ENCODE measurements around the gene GPC1.
A peak's percentile ranks its signal among the peaks of the same experiment; 100 is the strongest.

DNA sequence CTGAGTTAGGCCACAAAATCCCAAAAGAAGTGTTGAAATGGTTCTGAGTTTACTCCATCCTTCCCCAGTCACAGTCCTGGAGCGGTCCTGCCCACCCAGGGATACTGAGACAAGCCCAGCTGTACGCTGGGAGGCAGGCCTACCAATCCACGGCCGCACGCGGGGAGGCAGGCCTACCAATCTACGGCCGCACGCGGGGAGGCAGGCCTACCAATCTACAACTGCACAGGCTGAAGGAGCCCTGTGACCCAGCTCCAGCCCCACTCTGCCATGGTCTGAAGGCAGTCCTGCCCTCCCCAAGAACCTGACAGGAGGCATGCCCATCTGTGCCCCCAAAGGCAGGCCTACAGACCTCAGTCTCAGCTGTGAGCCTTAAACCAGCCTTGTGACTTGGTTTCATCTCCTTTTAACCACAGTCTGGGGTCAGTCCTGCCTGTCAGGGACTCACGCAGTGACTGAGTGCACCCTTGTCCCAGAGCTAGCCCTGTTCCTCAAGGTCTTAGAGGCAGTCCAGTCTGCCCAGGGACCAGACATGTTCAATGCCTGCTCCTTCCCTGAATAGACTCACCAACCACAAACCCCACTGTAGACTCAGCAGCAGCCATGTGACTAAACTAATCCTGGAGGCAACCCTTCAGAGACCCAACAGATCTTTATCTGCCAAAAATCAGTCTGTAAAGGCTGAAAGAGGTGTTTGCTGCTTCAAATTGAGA lies 36.8 kb downstream of the GPC1 start:
- TF ChIP-seq, protein P1, sequence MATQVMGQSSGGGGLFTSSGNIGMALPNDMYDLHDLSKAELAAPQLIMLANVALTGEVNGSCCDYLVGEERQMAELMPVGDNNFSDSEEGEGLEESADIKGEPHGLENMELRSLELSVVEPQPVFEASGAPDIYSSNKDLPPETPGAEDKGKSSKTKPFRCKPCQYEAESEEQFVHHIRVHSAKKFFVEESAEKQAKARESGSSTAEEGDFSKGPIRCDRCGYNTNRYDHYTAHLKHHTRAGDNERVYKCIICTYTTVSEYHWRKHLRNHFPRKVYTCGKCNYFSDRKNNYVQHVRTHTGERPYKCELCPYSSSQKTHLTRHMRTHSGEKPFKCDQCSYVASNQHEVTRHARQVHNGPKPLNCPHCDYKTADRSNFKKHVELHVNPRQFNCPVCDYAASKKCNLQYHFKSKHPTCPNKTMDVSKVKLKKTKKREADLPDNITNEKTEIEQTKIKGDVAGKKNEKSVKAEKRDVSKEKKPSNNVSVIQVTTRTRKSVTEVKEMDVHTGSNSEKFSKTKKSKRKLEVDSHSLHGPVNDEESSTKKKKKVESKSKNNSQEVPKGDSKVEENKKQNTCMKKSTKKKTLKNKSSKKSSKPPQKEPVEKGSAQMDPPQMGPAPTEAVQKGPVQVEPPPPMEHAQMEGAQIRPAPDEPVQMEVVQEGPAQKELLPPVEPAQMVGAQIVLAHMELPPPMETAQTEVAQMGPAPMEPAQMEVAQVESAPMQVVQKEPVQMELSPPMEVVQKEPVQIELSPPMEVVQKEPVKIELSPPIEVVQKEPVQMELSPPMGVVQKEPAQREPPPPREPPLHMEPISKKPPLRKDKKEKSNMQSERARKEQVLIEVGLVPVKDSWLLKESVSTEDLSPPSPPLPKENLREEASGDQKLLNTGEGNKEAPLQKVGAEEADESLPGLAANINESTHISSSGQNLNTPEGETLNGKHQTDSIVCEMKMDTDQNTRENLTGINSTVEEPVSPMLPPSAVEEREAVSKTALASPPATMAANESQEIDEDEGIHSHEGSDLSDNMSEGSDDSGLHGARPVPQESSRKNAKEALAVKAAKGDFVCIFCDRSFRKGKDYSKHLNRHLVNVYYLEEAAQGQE (tag by site-specific recombination; IDR thresholded peaks at IDR 0.05): no peak
- TF ChIP-seq, protein P2, sequence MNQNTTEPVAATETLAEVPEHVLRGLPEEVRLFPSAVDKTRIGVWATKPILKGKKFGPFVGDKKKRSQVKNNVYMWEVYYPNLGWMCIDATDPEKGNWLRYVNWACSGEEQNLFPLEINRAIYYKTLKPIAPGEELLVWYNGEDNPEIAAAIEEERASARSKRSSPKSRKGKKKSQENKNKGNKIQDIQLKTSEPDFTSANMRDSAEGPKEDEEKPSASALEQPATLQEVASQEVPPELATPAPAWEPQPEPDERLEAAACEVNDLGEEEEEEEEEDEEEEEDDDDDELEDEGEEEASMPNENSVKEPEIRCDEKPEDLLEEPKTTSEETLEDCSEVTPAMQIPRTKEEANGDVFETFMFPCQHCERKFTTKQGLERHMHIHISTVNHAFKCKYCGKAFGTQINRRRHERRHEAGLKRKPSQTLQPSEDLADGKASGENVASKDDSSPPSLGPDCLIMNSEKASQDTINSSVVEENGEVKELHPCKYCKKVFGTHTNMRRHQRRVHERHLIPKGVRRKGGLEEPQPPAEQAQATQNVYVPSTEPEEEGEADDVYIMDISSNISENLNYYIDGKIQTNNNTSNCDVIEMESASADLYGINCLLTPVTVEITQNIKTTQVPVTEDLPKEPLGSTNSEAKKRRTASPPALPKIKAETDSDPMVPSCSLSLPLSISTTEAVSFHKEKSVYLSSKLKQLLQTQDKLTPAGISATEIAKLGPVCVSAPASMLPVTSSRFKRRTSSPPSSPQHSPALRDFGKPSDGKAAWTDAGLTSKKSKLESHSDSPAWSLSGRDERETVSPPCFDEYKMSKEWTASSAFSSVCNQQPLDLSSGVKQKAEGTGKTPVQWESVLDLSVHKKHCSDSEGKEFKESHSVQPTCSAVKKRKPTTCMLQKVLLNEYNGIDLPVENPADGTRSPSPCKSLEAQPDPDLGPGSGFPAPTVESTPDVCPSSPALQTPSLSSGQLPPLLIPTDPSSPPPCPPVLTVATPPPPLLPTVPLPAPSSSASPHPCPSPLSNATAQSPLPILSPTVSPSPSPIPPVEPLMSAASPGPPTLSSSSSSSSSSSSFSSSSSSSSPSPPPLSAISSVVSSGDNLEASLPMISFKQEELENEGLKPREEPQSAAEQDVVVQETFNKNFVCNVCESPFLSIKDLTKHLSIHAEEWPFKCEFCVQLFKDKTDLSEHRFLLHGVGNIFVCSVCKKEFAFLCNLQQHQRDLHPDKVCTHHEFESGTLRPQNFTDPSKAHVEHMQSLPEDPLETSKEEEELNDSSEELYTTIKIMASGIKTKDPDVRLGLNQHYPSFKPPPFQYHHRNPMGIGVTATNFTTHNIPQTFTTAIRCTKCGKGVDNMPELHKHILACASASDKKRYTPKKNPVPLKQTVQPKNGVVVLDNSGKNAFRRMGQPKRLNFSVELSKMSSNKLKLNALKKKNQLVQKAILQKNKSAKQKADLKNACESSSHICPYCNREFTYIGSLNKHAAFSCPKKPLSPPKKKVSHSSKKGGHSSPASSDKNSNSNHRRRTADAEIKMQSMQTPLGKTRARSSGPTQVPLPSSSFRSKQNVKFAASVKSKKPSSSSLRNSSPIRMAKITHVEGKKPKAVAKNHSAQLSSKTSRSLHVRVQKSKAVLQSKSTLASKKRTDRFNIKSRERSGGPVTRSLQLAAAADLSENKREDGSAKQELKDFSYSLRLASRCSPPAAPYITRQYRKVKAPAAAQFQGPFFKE (tag by site-specific recombination; IDR thresholded peaks at IDR 0.05; ENCODE audit: borderline replicate concordance): no peak
- TF ChIP-seq KLF16 (tag by site-specific recombination; IDR thresholded peaks at IDR 0.05) (no peak), SALL2 (tag by site-specific recombination; IDR thresholded peaks at IDR 0.05; ENCODE audit: borderline replicate concordance) (no peak), ZNF24 (tag by site-specific recombination; IDR thresholded peaks at IDR 0.05) (no peak), ZBTB7A (tag by site-specific recombination; IDR thresholded peaks at IDR 0.05; ENCODE audit: low read depth) (no peak), YY1 (tag by site-specific recombination; IDR thresholded peaks at IDR 0.05) (no peak), ZBTB17 (tag by site-specific recombination; IDR thresholded peaks at IDR 0.05) (peak; percentile 75)
- TF ChIP-seq, protein P3, sequence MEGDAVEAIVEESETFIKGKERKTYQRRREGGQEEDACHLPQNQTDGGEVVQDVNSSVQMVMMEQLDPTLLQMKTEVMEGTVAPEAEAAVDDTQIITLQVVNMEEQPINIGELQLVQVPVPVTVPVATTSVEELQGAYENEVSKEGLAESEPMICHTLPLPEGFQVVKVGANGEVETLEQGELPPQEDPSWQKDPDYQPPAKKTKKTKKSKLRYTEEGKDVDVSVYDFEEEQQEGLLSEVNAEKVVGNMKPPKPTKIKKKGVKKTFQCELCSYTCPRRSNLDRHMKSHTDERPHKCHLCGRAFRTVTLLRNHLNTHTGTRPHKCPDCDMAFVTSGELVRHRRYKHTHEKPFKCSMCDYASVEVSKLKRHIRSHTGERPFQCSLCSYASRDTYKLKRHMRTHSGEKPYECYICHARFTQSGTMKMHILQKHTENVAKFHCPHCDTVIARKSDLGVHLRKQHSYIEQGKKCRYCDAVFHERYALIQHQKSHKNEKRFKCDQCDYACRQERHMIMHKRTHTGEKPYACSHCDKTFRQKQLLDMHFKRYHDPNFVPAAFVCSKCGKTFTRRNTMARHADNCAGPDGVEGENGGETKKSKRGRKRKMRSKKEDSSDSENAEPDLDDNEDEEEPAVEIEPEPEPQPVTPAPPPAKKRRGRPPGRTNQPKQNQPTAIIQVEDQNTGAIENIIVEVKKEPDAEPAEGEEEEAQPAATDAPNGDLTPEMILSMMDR (tag by site-specific recombination; IDR thresholded peaks at IDR 0.05): no peak
- TF ChIP-seq, protein P4, sequence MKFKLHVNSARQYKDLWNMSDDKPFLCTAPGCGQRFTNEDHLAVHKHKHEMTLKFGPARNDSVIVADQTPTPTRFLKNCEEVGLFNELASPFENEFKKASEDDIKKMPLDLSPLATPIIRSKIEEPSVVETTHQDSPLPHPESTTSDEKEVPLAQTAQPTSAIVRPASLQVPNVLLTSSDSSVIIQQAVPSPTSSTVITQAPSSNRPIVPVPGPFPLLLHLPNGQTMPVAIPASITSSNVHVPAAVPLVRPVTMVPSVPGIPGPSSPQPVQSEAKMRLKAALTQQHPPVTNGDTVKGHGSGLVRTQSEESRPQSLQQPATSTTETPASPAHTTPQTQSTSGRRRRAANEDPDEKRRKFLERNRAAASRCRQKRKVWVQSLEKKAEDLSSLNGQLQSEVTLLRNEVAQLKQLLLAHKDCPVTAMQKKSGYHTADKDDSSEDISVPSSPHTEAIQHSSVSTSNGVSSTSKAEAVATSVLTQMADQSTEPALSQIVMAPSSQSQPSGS (tag by site-specific recombination; IDR thresholded peaks at IDR 0.05; ENCODE audit: low read depth): no peak
- TF ChIP-seq, protein P5, sequence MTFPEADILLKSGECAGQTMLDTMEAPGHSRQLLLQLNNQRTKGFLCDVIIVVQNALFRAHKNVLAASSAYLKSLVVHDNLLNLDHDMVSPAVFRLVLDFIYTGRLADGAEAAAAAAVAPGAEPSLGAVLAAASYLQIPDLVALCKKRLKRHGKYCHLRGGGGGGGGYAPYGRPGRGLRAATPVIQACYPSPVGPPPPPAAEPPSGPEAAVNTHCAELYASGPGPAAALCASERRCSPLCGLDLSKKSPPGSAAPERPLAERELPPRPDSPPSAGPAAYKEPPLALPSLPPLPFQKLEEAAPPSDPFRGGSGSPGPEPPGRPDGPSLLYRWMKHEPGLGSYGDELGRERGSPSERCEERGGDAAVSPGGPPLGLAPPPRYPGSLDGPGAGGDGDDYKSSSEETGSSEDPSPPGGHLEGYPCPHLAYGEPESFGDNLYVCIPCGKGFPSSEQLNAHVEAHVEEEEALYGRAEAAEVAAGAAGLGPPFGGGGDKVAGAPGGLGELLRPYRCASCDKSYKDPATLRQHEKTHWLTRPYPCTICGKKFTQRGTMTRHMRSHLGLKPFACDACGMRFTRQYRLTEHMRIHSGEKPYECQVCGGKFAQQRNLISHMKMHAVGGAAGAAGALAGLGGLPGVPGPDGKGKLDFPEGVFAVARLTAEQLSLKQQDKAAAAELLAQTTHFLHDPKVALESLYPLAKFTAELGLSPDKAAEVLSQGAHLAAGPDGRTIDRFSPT (tag by site-specific recombination; IDR thresholded peaks at IDR 0.05): no peak

Measured in HEK293 (cell line).